ENCODE data around the gene CACNA1A.

CACNA1A gene

GRCh38 chr19:13252569-13253335 is 253.5 kb downstream of the CACNA1A start:
- Mint-ChIP-seq H3K4me3 (no peak overlapping the region), H3K36me3 (no peaks in the 10 kb centered on the region), H3K27me3 (peaks cover 9% of the 10 kb centered on the region), H3K9me3 (ENCODE audit: low read depth) (no peaks in the 10 kb centered on the region), H3K4me1 (ENCODE audit: low read depth) (no peaks in the 10 kb centered on the region), H3K27ac (no peak overlapping the region)

GRCh38 chr19:13244920-13245319 is 261.4 kb downstream of the CACNA1A start:
- Mint-ChIP-seq H3K27me3 (no peaks in the 10 kb centered on the region), H3K27ac (no peak overlapping the region), H3K9me3 (ENCODE audit: low read depth) (no peaks in the 10 kb centered on the region), H3K4me3 (no peak overlapping the region), H3K4me1 (ENCODE audit: low read depth) (peaks cover 23% of the 10 kb centered on the region), H3K36me3 (no peaks in the 10 kb centered on the region)

GRCh38 chr19:13241231-13242104 is 264.8 kb downstream of the CACNA1A start:
- Mint-ChIP-seq H3K9me3 (ENCODE audit: low read depth) (no peaks in the 10 kb centered on the region), H3K27ac (peak overlapping the region; percentile 65), H3K4me1 (ENCODE audit: low read depth) (peaks cover 24% of the 10 kb centered on the region), H3K36me3 (no peaks in the 10 kb centered on the region), H3K4me3 (peak overlapping the region; percentile 70), H3K27me3 (no peaks in the 10 kb centered on the region)

- H3K4me3 Mint-ChIP-seq = peak overlapping the region; percentile 70
- peak overlapping the region; percentile 65 for H3K27ac Mint-ChIP-seq
- H3K4me1 Mint-ChIP-seq (ENCODE audit: low read depth) = peaks cover 26% of the 10 kb centered on the region
- no peaks in the 10 kb centered on the region for H3K36me3 Mint-ChIP-seq
- H3K9me3 Mint-ChIP-seq (ENCODE audit: low read depth) = no peaks in the 10 kb centered on the region
- no peaks in the 10 kb centered on the region for H3K27me3 Mint-ChIP-seq
Observed at GRCh38 chr19:13240312-13241022, 265.8 kb downstream of the CACNA1A start.

GRCh38 chr19:13238891-13239534 is 267.3 kb downstream of the CACNA1A start:
- H3K4me1 Mint-ChIP-seq (ENCODE audit: low read depth) = peaks cover 39% of the 10 kb centered on the region
- no peaks in the 10 kb centered on the region for H3K27me3 Mint-ChIP-seq
- H3K27ac Mint-ChIP-seq = no peak overlapping the region
- H3K4me3 Mint-ChIP-seq = no peak overlapping the region
- H3K9me3 Mint-ChIP-seq (ENCODE audit: low read depth) = no peaks in the 10 kb centered on the region
- H3K36me3 Mint-ChIP-seq = no peaks in the 10 kb centered on the region

- Mint-ChIP-seq H3K9me3 (ENCODE audit: low read depth) (no peaks in the 10 kb centered on the region), H3K4me3 (peak overlapping the region; percentile 65), H3K4me1 (ENCODE audit: low read depth) (peaks cover 15% of the 10 kb centered on the region), H3K36me3 (no peaks in the 10 kb centered on the region), H3K27me3 (no peaks in the 10 kb centered on the region), H3K27ac (peak overlapping the region; percentile 24)
Observed at GRCh38 chr19:13234518-13234917, 271.8 kb downstream of the CACNA1A start.

GRCh38 chr19:13231663-13232062 is 274.6 kb downstream of the CACNA1A start:
- no peaks in the 10 kb centered on the region for H3K36me3 Mint-ChIP-seq
- H3K4me1 Mint-ChIP-seq (ENCODE audit: low read depth) = peaks cover 15% of the 10 kb centered on the region
- no peak overlapping the region for H3K4me3 Mint-ChIP-seq
- no peaks in the 10 kb centered on the region for H3K27me3 Mint-ChIP-seq
- no peak overlapping the region for H3K27ac Mint-ChIP-seq
- no peaks in the 10 kb centered on the region for H3K9me3 Mint-ChIP-seq (ENCODE audit: low read depth)

- Mint-ChIP-seq H3K4me3 (no peak overlapping the region), H3K27ac (no peak overlapping the region), H3K4me1 (ENCODE audit: low read depth) (peaks cover under 1% of the 10 kb centered on the region), H3K27me3 (peaks cover 2% of the 10 kb centered on the region), H3K9me3 (ENCODE audit: low read depth) (no peaks in the 10 kb centered on the region), H3K36me3 (no peaks in the 10 kb centered on the region)
Observed at GRCh38 chr19:13229246-13229645, 277.0 kb downstream of the CACNA1A start.

- no peak overlapping the region for H3K27ac Mint-ChIP-seq
- H3K36me3 Mint-ChIP-seq = no peaks in the 10 kb centered on the region
Observed at GRCh38 chr19:13228561-13228960, 277.7 kb downstream of the CACNA1A start.

GRCh38 chr19:13226983-13227382 is 279.3 kb downstream of the CACNA1A start:
- no peaks in the 10 kb centered on the region for H3K4me1 Mint-ChIP-seq (ENCODE audit: low read depth)
- H3K27ac Mint-ChIP-seq = no peak overlapping the region
- H3K36me3 Mint-ChIP-seq = no peaks in the 10 kb centered on the region
- H3K9me3 Mint-ChIP-seq (ENCODE audit: low read depth) = no peaks in the 10 kb centered on the region
- no peak overlapping the region for H3K4me3 Mint-ChIP-seq
- peaks cover 2% of the 10 kb centered on the region for H3K27me3 Mint-ChIP-seq

More at GRCh38 chr19:13228561-13228960, 277.7 kb downstream of the CACNA1A start:
- H3K4me3 Mint-ChIP-seq = no peak overlapping the region
- H3K4me1 Mint-ChIP-seq (ENCODE audit: low read depth) = no peaks in the 10 kb centered on the region
- no peaks in the 10 kb centered on the region for H3K9me3 Mint-ChIP-seq (ENCODE audit: low read depth)
- peaks cover 2% of the 10 kb centered on the region for H3K27me3 Mint-ChIP-seq

GRCh38 chr19:13225973-13226865 is 280.1 kb downstream of the CACNA1A start:
- no peaks in the 10 kb centered on the region for H3K9me3 Mint-ChIP-seq (ENCODE audit: low read depth)
- H3K27ac Mint-ChIP-seq = no peak overlapping the region
- H3K4me1 Mint-ChIP-seq (ENCODE audit: low read depth) = peaks cover 2% of the 10 kb centered on the region
- no peaks in the 10 kb centered on the region for H3K36me3 Mint-ChIP-seq
- no peak overlapping the region for H3K4me3 Mint-ChIP-seq
- peaks cover 2% of the 10 kb centered on the region for H3K27me3 Mint-ChIP-seq

- Mint-ChIP-seq H3K9me3 (ENCODE audit: low read depth) (no peaks in the 10 kb centered on the region), H3K4me3 (no peak overlapping the region), H3K27me3 (peaks cover 2% of the 10 kb centered on the region), H3K36me3 (no peaks in the 10 kb centered on the region), H3K27ac (no peak overlapping the region), H3K4me1 (ENCODE audit: low read depth) (peaks cover 5% of the 10 kb centered on the region)
Observed at GRCh38 chr19:13225085-13225484, 281.2 kb downstream of the CACNA1A start.

GRCh38 chr19:13220847-13221246 is 285.4 kb downstream of the CACNA1A start:
- Mint-ChIP-seq H3K36me3 (no peaks in the 10 kb centered on the region), H3K4me1 (ENCODE audit: low read depth) (peaks cover 14% of the 10 kb centered on the region), H3K4me3 (no peak overlapping the region), H3K9me3 (ENCODE audit: low read depth) (no peaks in the 10 kb centered on the region), H3K27ac (no peak overlapping the region), H3K27me3 (no peaks in the 10 kb centered on the region)
